ENCODE measurements around the gene TMED5.

- TF ChIP-seq CTCF (IDR thresholded peaks at IDR 0.05) (no peak), POLR2A (IDR thresholded peaks at IDR 0.05) (no peak)
These were observed 67.1 kb downstream of the TMED5 start for GRCh38 chr1:93113127-93113526.
